Sigmoid colon (tissue), 7 donors: Measurements from ENCODE around the gene ELFN2. TPM values are rescaled to one million over a fixed set of nuclear protein-coding genes. Genes with fewer than 3 reads are reported as not detected.

Source experiments
- DNase-seq: peaks from one replicate; pipeline ENCODE4 v3.0.0-alpha.2; 2019
- H3K27ac ChIP-seq, 4 donors: fragments of 200-600 bp; sonication (generic); one replicate each; pipeline ENCODE4 v1.5.1; 2016 to 2019; ENCODE audit warnings: mild to moderate bottlenecking in 1 of 4
- H3K27me3 ChIP-seq, 3 donors: fragments of 200-600 bp; sonication (generic); one replicate each; pipeline ENCODE4 v1.5.1; 2019; ENCODE audit warnings: mild to moderate bottlenecking in 1 of 3
- H3K36me3 ChIP-seq, 4 donors: fragments of 200-600 bp; sonication (generic); one replicate each; pipeline ENCODE4 v1.5.1; 2016 to 2019
- H3K4me1 ChIP-seq, 4 donors: fragments of 200-600 bp; sonication (generic); one replicate each; pipeline ENCODE4 v1.5.1; 2017 to 2019
- H3K4me3 ChIP-seq, 4 donors: fragments of 200-600 bp; sonication (generic); one replicate each; pipeline ENCODE4 v1.5.1; 2017 to 2019; ENCODE audit warnings: mild to moderate bottlenecking in 2 of 4, moderate library complexity in 1 of 4
- H3K9me3 ChIP-seq, 4 donors: fragments of 200-600 bp in 3 of 4; sonication (generic) in 3 of 4; one replicate each; pipeline versions ENCODE4 v1.5.1 to v1.6.1; 2013 to 2019
- EP300 ChIP-seq, 4 donors: sonication (generic); formaldehyde crosslinking; IDR thresholded peaks; one replicate each; pipeline ENCODE4 v1.6.1; 2017; ENCODE audit warnings: antibody characterized with exemption in 4 of 4
- POLR2A ChIP-seq, 2 donors: fragments of 450-650 bp; IDR thresholded peaks; one replicate each; pipeline ENCODE4 v1.6.1; 2016; ENCODE audit warnings: antibody characterized with exemption in 2 of 2, mild to moderate bottlenecking in 2 of 2, moderate library complexity in 2 of 2
- POLR2AphosphoS5 ChIP-seq, 4 donors: sonication (generic); formaldehyde crosslinking; IDR thresholded peaks; one replicate each; pipeline ENCODE4 v1.6.1; 2017; ENCODE audit warnings: antibody characterized with exemption in 4 of 4
- WGBS, 2 donors: extraction: QIAGEN DNeasy Blood & Tissue Kit; methylation state at CpG; one replicate each; pipeline ENCODE4 v1.1.7; 2013; 5-methylcytosine and 5-hydroxymethylcytosine counted together
- intact Hi-C: fragments of 100-400 bp; cut with DNase I; formaldehyde crosslinking; loops from one replicate; pipeline ENCODE4 v1.15.1; 2023
- polyA plus RNA-seq, 3 donors: library from polyadenylated mRNA; stranded (reverse); fragments of 200-250 nt; gene quantifications; one replicate each; pipeline ENCODE4 v1.2.3, GENCODE V29; 2013
- total RNA-seq, 4 donors: library from RNA; depleted of rRNA; stranded (reverse); fragments of >200 nt; gene quantifications; one replicate each; pipeline ENCODE4 v1.1.0, GENCODE V29; 2016
- TF ChIP-seq, protein P1 (sequence below), 4 experiments: fragments of 450-650 bp in 3 of 4; fragments of 200-600 bp in 1 of 4; IDR thresholded peaks; one replicate each; pipeline ENCODE4 v1.5.1; 2016 to 2019; ENCODE audit warnings: antibody characterized with exemption in 4 of 4, mild to moderate bottlenecking in 3 of 4, moderate library complexity in 2 of 4
- donor health status: healthy with polysubstance abuse.
- donor health status: Bipolar disorder and iron deficiency.
- donor health status: healthy.

Gene ELFN2
- total and polyA plus RNA-seq, 7 donors: under 0.01 to 0.55 (median 0.15) TPM; not detected in 3

DNA sequence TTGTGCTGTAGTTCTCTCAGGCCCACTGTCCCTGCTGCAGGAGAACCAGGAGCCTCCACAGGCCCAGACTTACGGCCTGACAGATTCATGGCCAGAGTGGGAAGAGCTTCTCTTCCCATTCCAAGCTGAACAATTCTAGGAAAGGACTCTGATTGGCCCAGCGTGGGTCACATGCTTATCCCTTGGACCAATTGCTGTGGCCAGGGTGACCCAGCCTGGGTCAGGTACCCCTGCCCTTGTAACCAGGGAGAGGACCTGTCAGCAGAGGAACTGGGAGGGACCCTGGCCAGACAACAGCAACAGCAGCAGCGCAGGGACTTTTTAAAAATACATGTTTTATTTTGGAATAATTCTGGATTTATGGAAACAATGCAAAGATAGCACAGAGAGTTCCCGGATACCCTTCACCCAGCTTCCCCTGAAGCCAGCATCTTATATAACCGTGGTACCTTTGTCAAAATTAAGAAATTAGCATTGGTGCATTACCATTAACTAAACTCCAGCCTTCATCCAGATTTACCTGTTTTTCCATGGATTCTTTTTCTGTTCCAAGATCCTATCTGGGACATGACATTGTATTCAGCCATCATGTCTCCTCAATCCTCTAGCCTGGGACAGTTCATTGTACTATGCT lies 8.8 kb upstream of the ELFN2 start:
- peaks cover 0 to 80% (median 29%) of the 10 kb centered on the region in 3 donors for H3K27me3 ChIP-seq
- H3K4me3 ChIP-seq: no peak overlapping the region
- no peaks in the 10 kb centered on the region for H3K9me3 ChIP-seq
- no peak for DNase-seq
- no peak for TF ChIP-seq POLR2A (IDR thresholded peaks at IDR 0.05)
- TF ChIP-seq EP300 (IDR thresholded peaks at IDR 0.05): no peak
- no peak for TF ChIP-seq POLR2AphosphoS5 (IDR thresholded peaks at IDR 0.05)
- TF ChIP-seq, protein P1, sequence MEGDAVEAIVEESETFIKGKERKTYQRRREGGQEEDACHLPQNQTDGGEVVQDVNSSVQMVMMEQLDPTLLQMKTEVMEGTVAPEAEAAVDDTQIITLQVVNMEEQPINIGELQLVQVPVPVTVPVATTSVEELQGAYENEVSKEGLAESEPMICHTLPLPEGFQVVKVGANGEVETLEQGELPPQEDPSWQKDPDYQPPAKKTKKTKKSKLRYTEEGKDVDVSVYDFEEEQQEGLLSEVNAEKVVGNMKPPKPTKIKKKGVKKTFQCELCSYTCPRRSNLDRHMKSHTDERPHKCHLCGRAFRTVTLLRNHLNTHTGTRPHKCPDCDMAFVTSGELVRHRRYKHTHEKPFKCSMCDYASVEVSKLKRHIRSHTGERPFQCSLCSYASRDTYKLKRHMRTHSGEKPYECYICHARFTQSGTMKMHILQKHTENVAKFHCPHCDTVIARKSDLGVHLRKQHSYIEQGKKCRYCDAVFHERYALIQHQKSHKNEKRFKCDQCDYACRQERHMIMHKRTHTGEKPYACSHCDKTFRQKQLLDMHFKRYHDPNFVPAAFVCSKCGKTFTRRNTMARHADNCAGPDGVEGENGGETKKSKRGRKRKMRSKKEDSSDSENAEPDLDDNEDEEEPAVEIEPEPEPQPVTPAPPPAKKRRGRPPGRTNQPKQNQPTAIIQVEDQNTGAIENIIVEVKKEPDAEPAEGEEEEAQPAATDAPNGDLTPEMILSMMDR (IDR thresholded peaks at IDR 0.05): no peak
- no peaks in the 10 kb centered on the region for H3K36me3 ChIP-seq
- 82 to 93% methylated on average over 5 of the region's 5 CpGs for WGBS, 2 donors
- intact Hi-C loops: no loop called here
- no peak overlapping the region for H3K27ac ChIP-seq
- H3K4me1 ChIP-seq: no peaks in the 10 kb centered on the region

DNA sequence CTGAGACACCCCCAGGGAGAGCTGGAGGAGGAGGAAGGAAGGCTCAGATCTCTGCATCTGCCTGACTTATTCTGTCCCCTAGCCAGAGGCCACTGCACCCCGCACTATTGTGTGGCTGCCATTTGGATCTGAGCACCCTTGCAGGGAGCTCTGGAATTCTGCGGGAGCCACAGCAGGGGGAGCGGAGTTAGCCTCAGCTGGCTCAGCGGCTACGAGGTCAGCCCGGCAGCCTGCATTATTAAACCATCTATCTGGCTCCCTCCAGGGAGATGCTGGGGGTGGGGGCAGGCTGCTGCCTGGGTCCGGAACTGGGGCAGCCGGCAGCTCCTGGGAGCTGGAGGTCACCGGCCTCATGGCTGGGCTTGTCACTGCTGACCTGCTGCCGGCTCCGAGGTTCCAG lies 6.5 kb upstream of the ELFN2 start:
- TF ChIP-seq, protein P1 (IDR thresholded peaks at IDR 0.05): no peak
- TF ChIP-seq POLR2AphosphoS5 (IDR thresholded peaks at IDR 0.05): no peak
- TF ChIP-seq POLR2A (IDR thresholded peaks at IDR 0.05): no peak
- no peak for TF ChIP-seq EP300 (IDR thresholded peaks at IDR 0.05)
- intact Hi-C loops: no loop called here
- no peaks in the 10 kb centered on the region for H3K9me3 ChIP-seq
- peaks cover 8 to 88% (median 52%) of the 10 kb centered on the region in 3 donors for H3K27me3 ChIP-seq
- no peak overlapping the region for H3K27ac ChIP-seq
- DNase-seq: no peak
- no peak overlapping the region for H3K4me3 ChIP-seq
- WGBS, 2 donors: 57 to 64% methylated on average over 11 of the region's 11 CpGs
- H3K4me1 ChIP-seq: no peaks in the 10 kb centered on the region
- no peaks in the 10 kb centered on the region for H3K36me3 ChIP-seq

DNA sequence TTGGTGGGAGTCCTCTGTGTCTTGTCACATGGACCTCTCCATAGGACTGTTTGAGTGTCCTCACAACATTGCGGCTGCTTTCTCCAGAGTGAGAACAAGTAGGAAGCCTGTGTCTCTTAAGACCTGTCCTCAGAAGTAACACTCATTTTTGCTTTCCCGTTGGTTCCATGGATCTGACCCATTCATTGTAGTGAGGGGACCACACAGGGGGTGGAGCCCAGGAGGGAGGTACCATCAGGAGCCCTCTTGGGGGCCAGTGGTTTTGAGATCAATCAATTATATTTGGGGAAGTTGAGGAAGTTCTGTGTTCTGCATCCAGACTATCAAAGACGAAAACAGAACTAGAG lies 5.4 kb upstream of the ELFN2 start:
- Histone ChIP-seq H3K27ac (no peak overlapping the region), H3K4me1 (peaks cover 0 to 11% (median 4%) of the 10 kb centered on the region in 4 donors), H3K27me3 (peaks cover 19 to 88% (median 63%) of the 10 kb centered on the region in 3 donors), H3K9me3 (no peaks in the 10 kb centered on the region), H3K36me3 (no peaks in the 10 kb centered on the region), H3K4me3 (no peak overlapping the region)
- DNase-seq: no peak
- TF ChIP-seq POLR2A (IDR thresholded peaks at IDR 0.05) (no peak), POLR2AphosphoS5 (IDR thresholded peaks at IDR 0.05) (no peak), EP300 (IDR thresholded peaks at IDR 0.05) (no peak)
- TF ChIP-seq, protein P1 (IDR thresholded peaks at IDR 0.05): no peak
- intact Hi-C loops: no loop called here
- 91 to 94% methylated on average over 3 of the region's 3 CpGs for WGBS, 2 donors

DNA sequence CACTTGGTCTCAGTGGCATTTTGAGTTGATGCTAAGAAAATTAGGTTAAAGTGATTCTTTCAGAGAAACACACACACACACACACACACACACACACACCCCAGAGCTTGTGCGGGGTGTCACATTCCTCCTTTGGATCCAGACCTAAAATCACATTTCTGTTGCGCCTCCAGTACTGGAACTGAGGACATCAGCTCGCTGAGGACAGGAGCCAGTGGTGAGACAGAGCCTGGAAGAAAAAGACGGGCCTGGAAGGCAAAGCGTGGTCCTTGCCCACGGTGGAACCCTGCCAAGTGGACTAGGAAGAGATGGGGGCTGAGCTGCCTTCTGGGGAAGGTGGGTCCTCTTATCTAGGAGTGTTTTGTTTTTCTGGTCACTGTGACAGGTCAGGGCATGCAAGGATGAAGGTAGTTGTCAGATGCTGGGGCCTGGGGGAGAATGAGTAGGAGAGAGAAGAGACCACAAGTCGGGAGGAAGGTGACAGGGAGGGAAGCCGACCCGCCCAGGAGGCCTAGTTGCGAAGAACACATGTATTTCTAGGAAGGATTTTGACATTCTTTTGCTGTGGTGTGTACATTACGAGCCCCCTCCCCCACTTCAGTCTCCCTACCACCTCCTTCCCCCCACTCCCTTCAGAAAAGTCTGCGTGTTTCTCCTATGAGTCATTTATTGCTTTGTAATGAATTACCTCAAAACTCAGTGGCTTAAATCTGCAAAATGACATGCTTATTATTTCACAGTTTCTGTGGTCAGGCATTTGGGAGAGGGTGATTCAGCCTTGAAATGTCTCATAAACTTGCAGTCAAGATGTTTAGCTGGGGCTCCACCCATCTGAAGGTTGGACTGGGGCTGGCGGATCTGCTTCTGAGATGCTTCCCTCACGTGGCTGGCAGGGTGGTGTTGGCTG lies 4.8 kb upstream of the ELFN2 start:
- Histone ChIP-seq H3K36me3 (no peaks in the 10 kb centered on the region), H3K4me1 (peaks cover 0 to 17% (median 9%) of the 10 kb centered on the region in 4 donors), H3K27ac (no peak overlapping the region), H3K4me3 (no peak overlapping the region), H3K27me3 (peaks cover 24 to 88% (median 70%) of the 10 kb centered on the region in 3 donors), H3K9me3 (no peaks in the 10 kb centered on the region)
- no peak for TF ChIP-seq POLR2AphosphoS5 (IDR thresholded peaks at IDR 0.05)
- no peak for TF ChIP-seq EP300 (IDR thresholded peaks at IDR 0.05)
- WGBS, 2 donors: 60 to 74% methylated on average over 14 of the region's 14 CpGs
- no peak for DNase-seq
- intact Hi-C loops: no loop called here

DNA sequence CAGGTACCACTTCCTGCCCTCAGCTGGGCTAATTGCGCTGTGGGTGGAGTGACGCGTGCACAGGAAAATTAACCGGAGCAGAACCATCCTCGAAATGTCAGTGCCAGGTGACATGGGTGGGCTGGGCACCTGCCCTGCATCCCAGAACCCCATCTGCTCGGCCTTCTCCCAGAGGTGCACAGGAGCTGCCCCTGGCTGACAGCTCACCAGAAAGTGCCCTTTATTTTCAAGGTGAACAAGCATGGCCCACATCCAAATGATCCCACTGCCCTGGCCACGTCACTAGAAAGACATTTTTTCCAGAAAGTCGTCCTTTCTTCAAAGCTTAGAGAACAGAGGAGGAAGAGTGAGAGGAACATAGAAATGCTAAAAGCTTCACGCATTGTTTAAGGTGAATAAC lies 4.1 kb upstream of the ELFN2 start:
- DNase-seq: no peak
- H3K9me3 ChIP-seq: no peaks in the 10 kb centered on the region
- WGBS, 2 donors: 73 to 86% methylated on average over 9 of the region's 9 CpGs
- H3K36me3 ChIP-seq: no peaks in the 10 kb centered on the region
- H3K27ac ChIP-seq: no peak overlapping the region
- H3K27me3 ChIP-seq: peaks cover 31 to 92% (median 77%) of the 10 kb centered on the region in 3 donors
- TF ChIP-seq POLR2AphosphoS5 (IDR thresholded peaks at IDR 0.05) (no peak), POLR2A (IDR thresholded peaks at IDR 0.05) (no peak), EP300 (IDR thresholded peaks at IDR 0.05) (no peak)
- TF ChIP-seq, protein P1 (IDR thresholded peaks at IDR 0.05): no peak
- no peak overlapping the region for H3K4me3 ChIP-seq
- intact Hi-C loops: no loop called here
- H3K4me1 ChIP-seq: peaks cover 0 to 22% (median 15%) of the 10 kb centered on the region in 4 donors
